ELR (cell line): Measurements from ENCODE around the gene SLC26A6.

Experiments used
- DNase-seq: peaks from one replicate; pipeline ENCODE4 v3.0.0-alpha.2; 2015; ENCODE audit warnings: low read depth

SLC26A6 gene

DNA sequence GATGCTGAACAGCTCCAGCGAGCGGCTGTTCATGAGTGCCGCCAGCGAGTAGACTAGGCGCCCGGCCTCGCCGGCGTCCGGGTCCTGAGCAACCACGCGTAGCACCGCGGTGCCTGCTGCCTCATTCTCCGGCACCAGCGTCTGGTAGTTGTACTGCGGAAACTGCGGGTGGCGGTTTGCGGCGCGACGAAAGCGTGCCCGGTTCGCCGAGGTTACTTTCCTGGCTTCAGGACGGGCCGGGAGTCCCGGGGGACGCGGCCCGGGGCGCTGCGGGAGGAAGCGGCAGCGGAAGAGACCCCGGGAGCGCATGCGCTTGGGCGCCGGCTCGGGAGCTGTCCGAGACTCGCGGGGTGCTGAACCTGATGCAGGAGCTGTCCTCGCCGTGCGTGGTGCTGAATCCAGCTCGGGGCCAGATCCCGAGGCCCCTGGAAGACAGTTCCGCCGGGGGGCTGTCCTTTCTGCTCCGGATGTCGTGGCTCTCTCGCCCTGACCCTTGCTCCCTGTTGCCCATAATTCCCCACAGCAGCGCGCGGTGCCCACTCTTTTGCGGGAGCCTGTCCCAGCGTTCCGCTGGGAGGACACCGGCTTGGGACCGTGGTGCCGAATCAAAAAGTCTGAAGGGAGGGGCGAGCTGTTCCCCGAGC lies 26.4 kb upstream of the SLC26A6 start:
- peak; percentile 50 for DNase-seq

DNA sequence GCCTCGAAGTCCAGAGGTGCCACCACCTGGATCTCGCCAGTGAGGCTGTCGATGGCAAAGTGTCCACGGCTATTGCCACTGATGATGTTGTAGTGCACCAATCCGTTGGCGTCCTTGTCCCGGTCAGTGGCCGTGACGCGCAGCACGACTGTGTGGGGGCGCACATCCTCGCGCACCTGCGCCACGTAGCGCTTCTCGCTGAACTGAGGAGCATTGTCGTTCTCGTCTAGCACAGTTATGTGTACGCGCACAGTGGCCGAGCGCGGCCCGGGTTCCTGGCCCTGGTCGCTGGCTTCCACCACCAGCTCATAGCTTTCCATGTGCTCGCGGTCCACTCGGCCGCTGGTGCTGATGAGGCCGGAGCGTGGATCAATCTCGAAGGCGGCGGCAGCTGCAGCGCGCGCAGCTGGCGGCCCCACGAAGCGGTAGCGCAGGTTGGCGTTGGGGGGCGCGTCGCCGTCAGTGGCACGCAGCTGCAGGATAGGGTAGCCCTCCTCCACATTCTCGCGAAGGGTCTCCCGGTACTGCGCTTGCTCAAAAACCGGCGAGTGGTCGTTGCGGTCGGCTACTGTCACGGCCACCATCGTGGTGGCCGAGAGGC lies 25.6 kb upstream of the SLC26A6 start:
- no peak for DNase-seq

DNA sequence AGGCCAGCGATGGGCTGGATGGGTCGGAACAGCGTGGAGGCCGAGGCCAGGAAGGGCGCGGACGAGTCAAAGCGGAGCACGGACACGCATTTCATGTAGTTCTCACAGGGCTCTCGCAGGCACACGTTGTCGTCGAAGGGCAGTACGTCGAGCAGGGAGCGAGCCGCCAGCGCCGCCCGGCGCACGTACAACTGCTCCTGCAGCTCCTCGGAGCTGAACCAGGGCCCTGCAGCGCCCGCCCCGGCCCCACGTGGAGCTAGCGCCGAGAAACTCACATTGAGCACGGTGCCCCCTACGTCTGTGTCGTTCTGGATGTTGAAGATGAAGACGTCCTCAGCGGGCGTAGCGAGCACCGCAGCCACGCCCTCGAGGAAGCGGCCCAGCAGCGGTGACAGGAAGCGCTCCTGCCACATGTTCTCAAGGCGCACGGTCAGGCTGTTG lies 21.6 kb upstream of the SLC26A6 start:
- DNase-seq, result no peak

DNA sequence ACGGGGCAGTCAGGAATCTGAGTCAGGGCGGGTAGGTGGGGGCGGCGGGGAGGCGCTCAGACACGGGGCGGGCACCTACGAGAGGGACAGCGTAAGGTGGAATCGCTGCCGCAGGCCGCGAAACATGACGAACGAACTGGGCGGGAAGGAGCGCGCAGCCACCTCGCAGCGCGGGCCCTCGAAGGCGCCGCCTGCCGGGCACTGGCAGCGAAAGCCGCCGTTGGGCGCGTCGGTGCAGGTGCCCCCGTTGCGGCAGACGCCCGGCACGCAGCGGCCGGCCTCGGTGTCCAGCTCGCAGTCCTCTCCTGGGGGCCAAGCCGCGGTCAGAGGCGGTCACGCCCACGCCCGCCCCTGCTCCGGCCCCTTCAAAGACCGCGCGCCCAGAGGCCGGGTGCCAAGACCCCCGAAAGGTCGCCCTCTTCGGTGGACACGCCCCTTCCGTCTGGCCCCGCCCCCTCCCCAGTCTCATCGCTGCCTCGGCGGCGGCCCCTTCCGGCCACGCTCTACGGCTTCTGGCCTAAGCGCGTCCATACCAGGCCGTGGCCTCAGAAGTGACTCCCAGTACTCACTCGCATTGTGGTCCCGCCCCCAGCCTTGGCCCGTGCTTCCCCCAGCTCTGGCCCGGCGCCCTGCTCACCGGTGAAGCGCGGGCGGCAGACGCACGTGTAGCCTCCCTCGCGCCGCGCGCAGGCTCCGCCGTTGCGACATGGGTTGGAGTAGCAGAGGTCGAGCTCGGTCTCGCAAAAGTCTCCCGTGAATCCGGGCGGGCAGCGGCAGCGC lies 21.0 kb upstream of the SLC26A6 start:
- peak; percentile 74 for DNase-seq

DNA sequence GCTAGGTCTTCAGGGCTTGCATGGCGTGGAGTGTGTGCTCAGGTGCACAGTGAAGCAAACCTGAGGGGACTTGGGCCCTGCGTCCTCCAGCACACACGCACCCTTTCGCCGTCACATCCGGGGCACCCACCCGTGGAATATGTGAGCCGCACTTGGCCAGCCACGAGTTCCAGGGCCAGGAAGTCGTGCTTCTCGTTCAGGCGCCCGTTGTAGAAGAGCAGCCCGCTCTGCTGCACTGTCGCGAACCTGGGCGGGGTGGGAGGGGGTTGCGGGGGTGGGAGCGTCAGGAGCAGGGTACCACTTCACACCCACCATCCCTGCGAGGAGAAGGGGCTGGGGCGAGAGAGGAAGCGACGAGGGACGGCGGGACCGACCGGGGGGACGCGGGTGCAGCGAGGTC lies 20.3 kb upstream of the SLC26A6 start:
- no peak for DNase-seq

DNA sequence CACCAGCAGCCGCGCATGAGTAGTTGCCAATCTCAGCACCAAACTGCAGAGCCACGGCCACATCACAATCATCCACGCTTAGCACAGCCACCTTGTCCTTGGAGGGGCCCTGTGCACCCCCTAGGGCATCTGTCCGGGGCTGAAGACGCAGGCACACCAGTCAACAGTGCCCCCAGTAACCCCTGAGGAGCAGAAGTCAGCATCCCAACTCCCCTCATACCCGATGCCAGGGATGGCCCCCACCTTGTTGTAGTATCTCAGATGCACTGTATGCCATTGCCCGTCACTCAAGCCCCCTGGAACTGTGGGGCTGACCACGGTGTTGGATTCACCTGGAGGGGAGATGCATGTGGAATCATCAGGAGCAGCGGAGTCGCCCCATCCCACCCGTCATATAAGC lies 19.8 kb upstream of the SLC26A6 start:
- no peak for DNase-seq

DNA sequence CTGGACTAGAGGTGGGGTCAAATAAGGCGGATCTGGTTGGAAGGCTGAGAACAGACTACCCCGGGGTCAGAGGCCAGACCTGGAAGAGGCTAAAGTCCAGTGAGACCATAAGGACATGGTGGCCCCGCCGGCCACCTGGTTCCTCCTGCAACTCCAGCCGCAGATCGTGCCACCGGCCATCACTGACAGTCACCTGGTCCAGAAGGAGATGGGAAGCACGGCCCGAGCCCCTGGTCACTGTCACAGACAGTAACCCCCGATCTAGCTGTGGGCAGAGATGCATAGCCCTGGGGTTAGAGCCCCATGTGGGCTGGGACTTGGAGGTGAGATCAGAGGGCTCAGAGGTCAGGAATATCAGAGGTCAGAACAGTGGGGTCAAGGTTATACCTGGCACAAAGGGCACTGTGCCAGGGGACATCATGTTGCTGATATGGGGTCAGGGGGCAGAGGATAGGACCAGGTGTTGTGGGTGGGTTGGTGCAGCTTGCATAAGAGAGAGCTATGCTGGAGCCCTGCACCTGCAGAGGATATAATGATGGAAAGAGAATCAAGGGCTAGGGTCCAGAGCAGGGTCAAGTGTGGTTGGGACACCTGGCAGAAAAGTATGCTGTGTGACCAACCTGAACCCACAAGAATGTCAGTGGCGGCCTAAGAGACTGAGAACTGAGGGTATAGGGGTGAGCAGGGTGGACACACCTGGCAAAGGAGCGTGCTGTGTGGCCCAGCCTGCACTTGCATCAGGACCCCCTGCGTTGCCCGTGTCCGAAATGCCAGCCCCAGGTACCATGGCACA lies 17.9 kb upstream of the SLC26A6 start:
- no peak for DNase-seq

DNA sequence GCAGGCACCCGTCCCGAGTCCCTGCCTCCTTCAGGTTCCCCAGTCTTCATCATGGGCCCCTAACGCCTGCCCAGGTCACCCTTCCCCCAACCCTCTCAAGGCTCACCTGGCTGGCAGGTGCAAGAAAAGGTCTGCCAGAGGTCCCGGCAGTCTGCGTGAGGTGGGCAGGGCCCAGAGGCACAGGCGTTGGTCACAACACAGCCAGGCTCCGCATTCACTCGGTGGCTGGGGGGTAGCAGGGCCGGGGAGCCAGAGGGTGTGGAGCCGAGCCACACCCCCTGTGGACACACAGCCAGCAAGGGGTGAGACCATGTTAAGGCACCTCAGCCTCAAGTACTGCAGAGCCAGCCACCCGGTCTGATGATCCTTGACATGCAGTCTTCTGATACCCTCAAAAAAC lies 16.5 kb upstream of the SLC26A6 start:
- DNase-seq, result no peak

DNA sequence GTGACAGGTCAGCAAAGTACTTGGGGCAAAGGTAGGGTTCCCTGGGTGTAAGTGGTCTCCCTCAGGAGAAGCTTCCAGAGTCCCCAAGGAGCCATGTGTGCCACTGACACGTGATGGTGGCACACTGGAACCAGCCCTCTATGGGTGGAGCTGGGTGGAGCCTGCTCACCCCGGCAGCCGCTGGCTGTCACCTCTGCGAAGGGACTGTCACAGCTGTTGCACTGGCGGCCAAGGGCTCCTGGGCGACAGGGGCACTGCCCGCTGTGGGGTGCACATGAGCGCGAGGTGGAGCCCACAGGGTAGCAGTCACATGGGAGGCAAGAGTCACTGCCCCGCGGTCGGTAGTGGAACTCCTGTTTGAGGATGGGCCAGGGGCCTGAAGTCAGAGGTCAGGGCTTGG lies 15.5 kb upstream of the SLC26A6 start:
- no peak for DNase-seq

DNA sequence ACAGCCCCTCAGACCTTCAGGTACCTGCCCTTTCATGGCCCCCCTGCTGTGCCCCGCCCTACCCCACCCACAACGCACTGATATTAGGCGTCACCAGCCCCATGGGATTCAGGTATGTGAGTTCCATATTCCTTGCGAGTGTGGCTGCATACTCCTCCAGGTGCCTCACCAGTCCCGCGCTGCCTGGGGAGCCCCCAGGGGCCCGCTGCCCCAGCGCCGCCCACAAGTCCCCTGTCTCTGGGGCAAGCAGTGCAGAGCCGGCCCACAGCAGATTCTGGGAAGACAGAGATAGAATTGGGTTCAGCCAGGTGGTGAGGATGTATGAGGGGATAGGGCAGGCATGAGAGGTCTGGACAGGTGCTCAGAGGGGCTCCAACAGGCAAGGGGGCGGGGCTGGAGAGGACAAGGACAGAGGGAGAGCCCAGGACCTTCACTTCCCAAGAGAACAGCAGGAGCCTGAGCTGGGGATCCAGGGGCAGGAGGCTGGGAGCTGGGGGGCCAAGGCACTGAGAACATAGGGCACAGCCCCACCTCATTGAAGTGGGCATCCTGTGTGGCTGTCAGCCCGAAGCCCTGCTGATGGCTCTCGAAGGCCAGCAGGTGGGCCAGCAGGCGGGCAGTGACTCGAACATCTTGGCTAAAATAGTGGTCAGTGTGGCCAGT lies 13.1 kb upstream of the SLC26A6 start:
- no peak for DNase-seq

DNA sequence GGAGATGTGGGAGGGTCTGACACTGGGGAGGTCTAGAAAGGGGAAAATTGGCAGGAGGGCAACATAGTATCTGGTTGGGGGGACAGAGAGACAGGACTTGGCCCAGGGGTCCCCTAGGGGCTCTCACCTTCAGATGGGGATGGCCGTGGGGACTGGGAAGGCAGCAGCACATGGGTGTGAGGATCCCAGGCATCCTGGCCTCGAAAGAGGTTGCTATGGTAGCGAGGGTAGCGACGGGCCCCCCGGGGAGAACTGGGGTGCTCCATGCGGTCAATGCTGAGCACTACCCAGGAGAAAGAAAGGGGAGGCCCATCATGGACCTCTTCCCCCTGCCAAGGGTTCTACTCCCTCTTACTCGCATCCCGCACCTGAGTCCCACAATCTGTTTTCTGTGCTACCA lies 12.5 kb upstream of the SLC26A6 start:
- no peak for DNase-seq

DNA sequence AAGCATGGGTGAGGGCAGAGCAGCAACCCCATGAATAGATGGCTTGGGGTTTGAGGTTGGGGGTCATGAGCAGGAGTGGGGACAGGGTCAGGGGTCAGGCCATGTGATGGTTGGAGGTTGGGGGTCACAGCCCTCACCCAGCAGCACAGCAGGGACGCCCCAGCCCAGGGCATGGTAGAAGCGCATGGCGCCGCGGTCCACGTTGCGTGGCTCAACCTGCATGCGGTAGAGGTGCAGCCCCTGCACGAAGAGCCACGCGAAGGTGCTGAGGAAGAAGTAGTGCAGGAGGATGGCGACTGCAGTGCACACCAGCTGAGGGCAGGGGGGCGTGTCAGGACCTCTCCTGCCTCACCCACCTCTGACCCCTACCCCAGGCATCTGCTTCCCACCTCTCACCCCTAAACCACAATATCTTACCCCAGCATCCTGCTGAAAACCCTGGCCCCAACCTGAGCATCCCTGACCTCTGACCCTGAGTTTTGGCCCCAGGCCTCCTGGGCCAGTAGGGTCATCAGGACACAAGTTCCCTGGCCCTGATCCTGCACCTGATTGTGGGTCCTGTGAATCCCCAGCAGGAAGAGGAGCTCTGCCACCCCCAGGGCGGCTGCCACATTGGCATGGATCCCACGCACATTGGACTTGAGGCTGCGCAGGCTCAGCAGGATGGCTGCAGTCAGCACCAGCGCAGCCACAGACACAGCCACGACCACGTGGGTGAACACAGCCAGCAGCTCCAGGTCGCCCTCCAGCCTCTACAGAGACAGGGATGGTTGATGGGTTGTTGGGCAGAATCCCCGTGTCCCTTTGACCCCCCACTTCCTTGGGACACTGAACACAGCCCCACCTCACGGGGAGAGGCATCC lies 9.9 kb upstream of the SLC26A6 start:
- DNase-seq, result no peak

DNA sequence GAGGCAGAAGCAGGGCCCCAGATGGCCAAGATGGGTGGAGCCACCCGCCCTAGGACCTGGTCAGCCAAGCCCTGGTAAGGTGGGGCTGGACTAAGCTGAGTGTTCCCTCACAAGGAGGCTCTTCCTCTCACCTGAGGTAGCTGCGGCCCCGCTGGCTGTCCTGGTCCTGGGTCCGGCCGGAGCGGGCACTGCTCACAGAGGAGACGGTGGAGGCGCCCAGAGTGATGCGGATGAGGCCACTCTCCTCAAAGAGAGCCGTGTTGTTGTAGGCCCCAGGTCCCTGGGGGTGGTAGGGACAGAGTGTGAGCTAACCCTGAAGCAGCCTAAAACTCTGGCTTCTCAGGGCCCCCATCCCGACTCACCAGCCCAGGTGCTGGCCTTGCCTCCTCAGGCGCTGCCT lies 7.3 kb upstream of the SLC26A6 start:
- no peak for DNase-seq

DNA sequence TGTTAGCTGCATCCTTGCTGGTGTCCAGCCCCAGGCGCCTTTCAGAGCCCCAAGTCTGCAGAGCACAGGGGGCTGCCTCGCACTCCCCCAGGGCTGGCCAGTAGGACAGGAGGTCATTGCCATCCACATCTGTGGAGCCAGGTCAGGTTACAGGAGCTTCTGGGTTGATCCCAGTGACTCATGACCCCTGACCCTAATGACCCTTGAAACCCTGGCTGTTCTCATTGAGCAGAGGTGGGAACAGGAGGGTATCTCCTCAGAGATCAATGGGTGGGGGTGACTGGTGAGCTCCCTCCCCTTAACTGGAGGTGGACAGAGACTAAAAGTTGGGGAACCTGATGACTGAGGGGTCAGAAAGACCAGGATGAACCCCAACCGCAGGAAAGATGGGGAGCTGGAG lies 6.1 kb upstream of the SLC26A6 start:
- DNase-seq, result no peak

DNA sequence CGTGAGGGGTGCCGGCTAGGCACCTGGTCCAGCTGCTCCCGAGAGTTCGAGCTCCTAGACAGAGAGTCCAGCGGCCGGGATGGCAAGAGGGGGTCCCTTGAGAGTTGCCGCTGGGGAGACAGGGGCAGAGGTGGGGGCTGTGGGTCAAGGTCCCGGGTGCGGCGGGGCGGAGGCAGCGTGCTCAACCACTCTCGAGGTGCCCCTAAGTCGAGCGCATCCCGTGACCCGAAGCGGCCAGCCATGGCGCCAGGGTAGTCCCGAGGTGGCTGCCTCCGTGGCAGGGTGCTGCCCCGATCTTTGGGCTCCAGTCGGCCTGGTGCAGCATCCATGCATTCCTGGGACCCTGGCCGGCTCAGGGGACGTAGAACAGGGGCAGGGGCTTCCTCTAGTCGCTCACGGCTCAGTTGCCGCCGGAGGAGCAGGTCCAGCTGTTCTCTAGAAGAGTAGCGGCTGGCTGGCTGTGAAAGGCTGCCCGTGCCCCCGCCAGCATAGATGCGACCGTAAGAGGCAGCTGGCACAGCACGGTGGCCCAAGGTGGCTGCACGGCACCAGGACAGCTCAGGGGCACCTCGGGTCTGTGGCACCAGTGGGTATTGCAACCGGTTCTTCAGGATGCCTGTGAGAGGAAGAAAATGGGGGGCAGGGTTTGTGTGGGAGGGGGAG lies 4.8 kb upstream of the SLC26A6 start:
- no peak for DNase-seq

DNA sequence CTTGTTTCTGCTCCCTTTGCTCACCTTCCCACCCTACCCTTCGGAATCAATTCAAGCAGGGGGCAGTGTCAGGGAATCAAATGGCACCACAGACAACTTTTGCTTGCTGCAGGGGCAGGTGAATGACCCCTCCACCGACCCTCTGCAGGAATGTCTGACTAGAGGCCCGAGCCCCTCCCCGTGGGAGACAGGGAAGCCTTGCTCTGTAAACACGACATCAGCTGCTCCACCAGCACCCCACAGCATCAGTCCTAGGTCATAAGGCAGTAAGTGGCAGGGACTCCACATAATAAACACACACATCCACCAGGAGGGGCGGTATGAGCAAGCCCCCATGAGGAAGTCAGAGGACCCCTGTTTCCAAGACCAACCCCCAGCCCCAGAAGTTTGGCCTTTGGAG lies 2.0 kb upstream of the SLC26A6 start:
- DNase-seq, result no peak

DNA sequence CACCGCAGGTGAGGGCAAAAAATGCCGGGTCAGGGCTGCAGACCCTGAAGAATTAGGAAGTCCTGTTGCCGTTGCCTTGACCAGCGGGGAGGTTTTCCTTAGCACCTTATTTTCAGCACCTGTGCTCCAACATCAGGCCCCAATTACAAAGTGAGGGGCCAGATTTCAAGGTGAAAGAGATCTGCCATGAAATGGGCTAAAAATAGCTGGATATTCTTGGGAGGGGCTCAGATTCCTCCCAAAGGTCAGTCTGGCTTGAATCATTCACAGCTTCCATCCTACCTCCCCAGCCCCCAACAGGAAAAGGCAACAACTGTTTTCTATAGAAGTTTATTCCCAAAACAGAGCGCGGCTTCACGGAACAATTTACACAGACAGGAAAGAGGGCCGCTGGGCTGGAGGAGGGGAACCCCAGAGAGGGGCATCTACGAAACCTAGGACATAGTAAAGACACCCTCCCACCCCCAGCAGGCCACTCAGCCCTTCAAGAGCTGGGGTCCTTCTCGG lies 941 bp upstream of the SLC26A6 start:
- DNase-seq, result no peak

DNA sequence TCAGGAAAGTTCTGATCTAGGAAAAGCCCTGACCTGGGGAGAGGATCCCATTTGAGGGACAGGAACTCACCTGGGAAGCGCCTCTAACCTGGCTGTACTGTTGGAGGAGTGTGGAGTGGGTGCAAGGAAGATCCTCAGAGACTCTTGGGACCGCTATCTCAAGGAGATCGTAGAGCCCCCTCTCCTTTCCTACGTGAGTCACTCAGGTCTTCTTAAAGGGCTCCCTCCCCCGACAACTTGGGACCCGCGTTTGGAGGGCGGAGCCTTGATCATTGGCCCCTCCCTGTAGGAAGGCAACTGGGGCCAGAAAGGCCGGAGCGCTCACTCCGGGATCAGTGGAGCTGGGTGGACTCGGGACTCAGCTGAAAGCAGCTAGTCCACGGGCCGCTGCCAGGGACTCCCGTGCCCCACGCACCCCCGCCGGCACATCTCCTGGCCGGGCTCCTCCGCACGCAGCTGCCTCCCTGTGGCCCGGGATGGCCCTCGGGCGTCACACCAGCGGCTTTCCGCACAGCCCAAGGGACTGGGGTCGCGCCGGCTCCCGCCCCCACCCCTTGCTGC lies 520 bp downstream of the SLC26A6 start:
- peak; percentile 77 for DNase-seq

DNA sequence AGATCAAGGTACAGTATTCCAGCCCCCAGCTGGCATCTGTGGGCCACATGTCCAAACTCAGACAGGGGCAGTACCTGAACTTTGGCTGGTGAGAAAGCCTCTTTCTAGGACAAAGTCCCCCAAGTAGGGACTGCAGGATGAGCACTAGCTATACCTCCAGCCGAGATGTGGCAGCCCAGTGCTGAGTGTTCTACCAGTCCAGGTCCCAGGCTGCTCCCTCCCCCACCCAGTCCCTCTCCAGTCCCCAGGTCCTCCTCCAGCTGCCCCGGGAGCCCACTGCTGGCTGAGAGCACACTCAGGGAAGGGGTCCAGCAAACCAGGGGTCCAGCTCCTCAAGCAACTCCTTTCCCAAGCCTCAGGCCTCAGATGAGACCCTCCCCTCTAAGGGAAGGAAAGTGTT lies 1.5 kb downstream of the SLC26A6 start:
- no peak for DNase-seq

DNA sequence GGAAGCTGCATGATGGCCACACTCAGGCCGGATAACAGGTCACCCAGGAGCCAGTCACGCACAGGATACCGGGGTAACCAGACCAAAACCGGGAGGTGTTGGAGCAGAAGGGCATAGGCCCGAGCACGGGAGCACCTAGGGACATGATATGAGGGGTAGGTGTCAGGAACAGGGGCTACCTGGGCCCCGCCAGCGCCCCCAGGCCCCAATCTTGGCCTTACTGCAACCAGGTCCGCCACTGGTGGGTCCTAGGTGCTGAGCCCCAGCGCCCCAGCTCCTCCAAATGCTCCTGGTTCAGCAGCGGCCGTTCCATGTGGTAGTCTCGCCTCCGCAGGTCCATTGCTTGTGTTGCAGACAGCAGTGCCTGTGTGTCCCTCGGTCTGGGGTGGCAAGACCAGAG lies 2.0 kb downstream of the SLC26A6 start:
- no peak for DNase-seq
